ENCODE measurements around the gene PLIN4.

- TF ChIP-seq EZH2 (IDR thresholded peaks at IDR 0.05): no peak
- no peak for TF ChIP-seq FOXP2 (optimal IDR thresholded peaks at IDR 0.05; ENCODE audit: control extremely low read depth, extremely low read length, insufficient read depth)
- TF ChIP-seq POLR2AphosphoS5 (IDR thresholded peaks at IDR 0.05; ENCODE audit: borderline replicate concordance, low read depth, low read length): no peak
These were observed 34.9 kb upstream of the PLIN4 start for GRCh38 chr19:4553092-4553695.

All from SK-N-MC (cell line).